Renal pelvis (tissue), 4 donors: ENCODE results near the gene PRKCA. TPM values are rescaled to one million over a fixed set of nuclear protein-coding genes. Genes with fewer than 3 reads are reported as not detected.
A peak's percentile ranks its signal among the peaks of the same experiment; 100 is the strongest.
"Not testable (repeated sequence)": the region's sequence is repeated elsewhere in the genome, so short reads cannot be mapped to it uniquely, and the experiment has no call there.

Source experiments
- DNase-seq: peaks from one replicate; pipeline ENCODE4 v3.0.0-alpha.2; 2013
- polyA plus RNA-seq, 3 donors: library from polyadenylated mRNA; unstranded; fragments of 120-200 nt; gene quantifications; one replicate each; pipeline ENCODE4 v1.2.1, GENCODE V29; 2013; ENCODE audit not compliant: insufficient read length in 3 of 3

The PRKCA gene
- polyA plus RNA-seq, 3 donors, result 22.1 to 32.7 (median 28.5) TPM

DNA sequence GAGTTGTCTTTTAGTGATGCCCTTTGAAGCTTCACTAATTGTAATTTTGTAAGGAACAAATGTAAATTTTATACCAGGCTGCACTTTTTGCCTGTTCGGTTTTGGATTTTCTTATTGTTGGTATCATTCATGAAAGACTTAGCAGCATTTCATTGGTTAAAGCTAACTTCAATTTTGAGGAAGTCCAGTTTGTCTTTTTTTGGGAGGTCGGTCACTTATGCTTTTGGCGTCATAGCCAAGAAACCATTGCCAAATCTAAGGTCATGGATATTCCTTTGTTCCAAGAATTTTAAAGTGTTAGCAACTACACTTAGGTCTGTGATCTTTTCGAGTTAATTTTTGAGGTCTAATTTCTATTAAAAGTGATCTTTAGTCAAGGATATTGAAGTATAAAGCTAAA is 77.1 kb downstream of the PRKCA start:
- no peak for DNase-seq

DNA sequence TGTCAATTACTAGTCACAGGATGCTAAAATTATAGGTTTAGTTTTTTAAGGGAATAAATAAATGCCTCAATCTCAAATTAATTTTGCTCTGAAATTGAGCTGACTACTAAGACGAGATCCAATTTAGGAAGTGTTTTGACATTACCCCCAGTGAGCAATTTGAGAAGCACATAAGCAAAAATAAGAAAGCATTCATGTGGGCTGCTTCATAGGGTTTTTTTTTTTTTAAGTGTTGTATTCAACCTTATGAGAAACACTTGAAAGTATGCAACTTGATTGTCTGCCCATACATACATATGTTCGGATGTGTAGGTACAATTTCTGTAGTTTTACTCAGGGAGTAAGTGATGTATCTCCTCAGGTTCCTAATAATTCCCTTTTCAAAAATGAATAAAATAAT is 77.6 kb downstream of the PRKCA start:
- DNase-seq, result no peak

DNA sequence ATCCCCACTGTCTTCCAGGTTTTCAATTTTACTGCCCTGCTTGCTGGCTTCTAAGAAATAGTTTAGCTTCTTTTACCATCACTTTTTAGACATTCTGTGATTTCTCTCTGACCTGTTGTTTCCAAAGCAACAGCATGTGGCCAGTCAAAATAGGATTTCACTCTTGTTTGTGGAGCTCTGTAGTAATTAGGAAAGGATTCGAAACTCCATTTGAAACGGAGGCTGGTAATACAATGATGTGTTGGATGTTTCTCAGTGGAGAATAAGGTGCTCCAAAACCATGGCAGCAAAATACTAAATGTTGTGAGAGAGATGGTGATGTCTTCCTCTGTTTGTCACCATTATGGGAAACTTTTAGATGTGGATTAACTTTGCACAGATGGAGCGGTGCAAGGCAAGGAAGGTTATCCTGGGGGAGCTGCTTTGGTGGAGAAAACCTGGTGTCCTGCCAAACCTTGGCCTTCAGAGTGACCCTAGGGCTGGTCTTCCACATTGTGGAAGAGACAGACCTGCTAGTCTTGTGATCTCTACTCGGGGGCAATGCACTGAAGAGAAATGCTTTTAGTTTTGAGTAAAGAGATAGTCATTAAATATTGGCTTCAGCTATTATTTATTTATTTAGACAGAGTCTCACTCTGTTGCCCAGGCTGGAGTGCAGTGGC is 79.4 kb downstream of the PRKCA start:
- DNase-seq, result no peak

DNA sequence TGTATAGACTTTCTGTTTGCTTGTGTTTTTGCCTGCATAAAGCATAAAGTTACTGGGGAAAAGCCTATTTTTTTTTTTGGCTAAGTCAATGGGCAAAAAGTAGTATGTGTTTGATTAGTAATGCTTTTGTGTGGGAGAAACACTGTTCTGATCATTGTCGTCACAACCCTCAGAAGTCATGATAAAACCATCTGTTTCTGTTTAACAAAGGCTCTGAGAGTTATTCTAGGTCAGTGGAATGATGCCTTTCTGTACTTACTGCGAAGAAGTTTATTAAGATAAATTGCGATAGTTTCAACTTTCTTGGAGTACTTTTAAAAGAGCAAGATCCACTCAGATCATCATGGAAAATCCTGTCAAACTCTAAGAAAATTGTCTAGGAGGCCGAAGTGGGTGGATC is 80.9 kb downstream of the PRKCA start:
- no peak for DNase-seq

DNA sequence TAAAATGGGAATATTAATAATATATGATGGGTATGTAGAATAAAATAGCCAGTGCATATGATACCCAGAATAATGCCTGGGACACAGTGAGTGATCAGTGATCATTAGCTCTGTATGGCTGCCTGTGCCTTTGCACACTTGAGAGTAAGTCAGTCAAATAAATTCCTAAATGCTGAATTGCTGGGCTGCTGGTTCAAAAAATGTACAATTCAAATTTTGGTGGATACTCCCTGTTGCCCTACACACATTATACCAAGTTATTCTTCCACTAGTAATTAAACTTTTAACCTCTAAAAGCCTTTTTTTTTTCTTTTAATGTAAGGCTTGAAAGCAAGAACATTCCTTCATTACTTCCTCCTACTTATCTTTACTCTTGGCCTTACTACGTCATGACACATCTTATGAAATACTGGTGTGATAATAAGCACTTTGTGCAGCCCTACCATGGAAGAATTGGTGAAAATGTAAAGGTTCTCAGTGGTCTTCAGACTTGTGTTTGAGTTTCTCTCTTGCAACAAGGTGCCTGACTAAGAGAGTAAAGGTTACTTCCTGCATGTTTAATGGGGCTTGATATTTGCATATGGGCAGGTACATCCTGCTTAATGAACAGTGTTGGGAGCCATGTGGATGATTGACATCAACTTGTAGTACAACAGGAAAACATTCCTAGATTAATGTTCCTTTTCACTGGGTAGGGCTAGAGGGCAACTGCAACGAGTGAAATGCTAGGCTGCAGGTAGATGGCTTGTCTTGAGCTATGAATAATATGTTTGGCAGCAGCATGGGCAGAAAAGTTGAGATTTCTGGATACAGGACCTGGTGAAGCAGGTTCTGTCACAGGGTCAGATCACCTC is 84.3 kb downstream of the PRKCA start:
- DNase-seq, result peak; percentile 75

DNA sequence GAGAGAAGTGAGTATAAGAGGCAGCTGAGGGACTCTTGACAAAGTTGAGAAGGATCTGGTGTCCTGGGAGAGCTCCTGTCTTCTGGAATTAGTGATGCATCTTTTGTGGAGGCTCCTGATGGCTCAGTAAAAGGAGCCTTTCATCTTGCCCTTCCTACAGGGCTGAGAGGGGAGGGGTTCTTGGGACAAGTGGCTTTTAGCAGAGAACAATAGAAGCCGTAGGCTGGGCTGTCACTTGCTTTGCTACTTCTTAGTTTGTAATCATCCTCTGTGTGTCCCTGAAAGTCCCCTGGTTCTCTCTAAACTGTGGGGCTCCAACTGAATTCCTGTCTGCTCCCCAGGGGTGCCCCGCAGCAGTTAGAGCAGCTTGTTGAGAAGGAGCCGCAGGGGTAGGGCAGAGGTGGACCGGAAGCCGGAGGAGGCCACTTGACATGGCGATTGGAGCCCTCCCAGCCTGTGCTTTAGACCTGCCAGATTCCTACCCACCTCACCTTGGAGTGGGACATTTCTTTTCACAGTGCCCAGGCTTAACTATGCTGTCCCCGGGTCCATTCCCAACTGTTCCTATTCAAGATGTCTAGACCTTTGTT is 85.1 kb downstream of the PRKCA start:
- DNase-seq, result no peak

DNA sequence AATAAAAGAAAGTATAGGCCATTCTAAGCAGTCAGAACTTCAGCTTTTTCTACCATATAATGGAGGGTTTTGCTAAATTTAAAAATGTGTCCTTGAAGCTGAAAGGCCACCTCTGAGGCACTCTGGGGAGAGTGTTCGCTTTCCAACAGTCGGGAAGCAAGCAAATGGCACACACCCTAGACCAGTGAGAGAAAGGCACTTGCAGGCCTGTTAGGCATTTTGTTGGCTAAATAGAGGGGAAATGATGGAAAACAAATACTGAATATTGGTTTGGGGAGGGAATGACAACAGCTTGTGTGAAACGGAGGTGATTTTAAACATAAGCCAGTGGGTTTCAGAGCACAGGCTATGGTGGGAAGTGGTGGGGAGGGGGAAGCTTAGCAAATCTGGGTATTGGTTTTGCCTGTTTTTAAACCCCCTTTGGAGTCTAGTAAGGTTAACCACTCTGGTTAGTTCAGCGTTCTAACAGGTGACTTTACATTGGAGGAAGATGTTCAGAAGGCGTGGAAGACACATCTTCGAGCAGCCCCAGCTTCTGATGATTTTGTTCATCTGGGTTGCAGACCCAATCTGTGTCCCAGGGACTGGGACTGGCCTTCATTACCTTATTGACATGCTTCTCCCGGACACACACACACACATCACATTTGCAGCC is 90.5 kb downstream of the PRKCA start:
- no peak for DNase-seq

DNA sequence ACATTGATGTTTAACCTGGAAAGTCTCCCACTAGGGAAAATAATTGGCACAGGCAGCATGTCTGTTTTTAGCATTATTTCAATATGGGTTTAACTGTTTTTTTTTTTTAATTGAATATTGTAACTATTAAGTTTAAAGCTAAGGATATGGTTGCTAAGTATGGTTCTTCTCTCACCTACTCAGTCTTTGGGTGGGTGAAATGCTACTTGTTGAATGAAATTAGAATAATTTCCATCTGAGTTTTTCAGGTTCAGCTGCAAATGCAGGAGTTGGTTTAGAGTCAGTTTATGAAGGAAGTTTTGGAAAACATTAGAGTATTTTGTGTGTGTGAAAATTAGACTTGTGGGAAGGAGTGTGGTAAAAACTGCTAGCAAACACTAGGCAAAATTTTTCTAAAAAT is 93.5 kb downstream of the PRKCA start:
- DNase-seq, result no peak

DNA sequence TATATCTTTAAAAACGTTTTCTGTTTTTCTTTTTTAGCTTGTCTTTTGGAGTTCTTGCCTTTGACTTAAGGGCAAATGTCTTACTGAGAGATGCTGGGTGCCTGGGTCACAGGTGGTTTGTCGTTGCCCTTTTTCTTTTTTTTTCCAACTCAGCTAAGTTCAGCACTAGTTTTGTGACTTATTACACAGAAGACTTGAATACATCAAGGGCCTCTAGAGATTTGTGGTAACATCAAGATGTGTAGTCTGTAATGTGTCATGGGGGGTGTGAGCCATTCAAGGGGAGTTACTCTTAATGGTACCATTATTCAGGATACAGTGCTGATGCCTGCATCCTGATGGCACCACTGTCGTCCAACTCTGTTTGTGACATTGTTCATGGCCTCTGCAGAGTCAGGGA is 95.1 kb downstream of the PRKCA start:
- DNase-seq, result no peak

DNA sequence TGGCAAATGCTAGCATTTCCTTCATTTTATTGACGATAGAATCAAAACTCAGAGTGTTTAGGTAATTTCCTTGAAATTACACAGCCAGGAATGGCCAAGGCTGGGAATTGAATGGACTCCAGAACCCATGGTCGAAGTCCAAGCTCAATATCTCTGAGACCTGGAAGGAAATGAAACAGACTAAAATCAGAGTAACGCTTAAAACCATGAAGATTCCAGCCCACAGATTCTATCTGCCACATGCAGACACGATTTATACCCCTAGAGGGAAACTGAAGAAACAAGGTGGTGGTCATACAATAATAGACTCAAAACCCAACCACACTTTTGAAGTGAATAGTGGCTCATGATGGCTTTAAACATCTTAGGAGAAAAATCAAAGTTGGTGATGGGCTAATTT is 95.6 kb downstream of the PRKCA start:
- DNase-seq, result no peak

DNA sequence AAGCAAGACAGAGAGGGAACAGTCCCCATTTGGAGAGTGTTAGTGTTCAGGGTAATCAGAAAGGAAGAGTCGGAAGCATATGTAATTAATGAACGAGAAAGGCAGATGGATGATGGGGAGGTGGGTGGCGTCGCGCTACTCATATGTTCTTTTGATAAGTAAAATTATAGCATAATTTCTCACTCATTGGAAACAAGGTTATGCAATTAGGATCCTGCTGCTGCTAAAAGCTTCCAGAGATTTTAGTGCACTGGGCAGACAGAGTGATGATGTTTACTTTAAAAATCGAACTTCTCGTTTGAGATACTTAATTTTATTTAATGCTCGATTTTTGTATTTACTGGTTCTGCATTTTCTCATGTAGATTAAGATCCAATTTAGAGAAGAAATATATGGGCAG is 96.2 kb downstream of the PRKCA start:
- no peak for DNase-seq

DNA sequence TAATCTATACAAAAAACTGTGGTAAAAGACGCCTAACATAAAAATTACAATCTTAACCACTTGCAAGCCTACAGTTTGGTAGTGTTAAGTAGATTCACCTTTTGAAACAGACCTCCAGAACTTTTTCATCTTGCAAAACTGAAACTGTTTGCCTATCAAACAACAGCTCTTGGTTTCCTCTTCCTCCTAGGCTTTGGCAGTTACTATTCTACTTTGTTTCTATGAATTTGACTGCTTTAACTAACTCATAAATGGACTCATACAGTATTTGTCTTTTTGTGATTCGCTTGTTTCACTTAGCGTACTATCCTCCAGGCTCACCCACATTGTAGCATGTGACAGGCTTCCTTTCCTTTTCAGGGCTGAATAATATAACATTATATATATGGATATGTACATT is 97.0 kb downstream of the PRKCA start:
- no peak for DNase-seq

DNA sequence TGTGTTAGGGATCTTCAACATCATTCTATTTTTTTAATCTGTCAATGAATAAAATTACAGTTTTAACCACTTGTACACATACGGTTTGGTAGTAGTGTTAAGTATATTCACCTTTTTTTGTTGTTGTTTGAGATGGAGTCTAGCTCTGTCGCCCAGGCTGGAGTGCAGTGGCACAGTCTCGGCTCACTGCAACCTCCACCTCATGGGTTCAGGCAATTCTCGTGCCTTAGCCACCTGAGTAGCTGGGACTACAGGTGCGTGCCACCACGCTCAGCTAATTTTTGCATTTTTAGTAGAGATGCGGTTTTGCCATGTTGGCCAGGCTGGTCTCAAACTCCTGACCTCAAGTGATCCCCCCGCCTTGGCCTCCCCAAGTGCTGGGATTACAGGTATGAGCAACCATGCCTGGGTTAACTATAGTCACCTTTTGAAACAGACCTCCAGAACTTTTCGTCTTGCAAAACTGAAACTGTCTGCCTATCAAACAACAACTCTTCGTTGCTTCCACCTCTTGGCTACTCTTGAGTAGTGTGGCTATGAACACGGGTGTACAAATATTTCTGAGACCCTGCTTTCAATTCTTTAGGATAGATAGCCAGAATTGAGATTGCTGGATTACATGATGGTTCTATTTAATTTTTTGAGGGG is 97.8 kb downstream of the PRKCA start:
- not testable (repeated sequence) for DNase-seq

DNA sequence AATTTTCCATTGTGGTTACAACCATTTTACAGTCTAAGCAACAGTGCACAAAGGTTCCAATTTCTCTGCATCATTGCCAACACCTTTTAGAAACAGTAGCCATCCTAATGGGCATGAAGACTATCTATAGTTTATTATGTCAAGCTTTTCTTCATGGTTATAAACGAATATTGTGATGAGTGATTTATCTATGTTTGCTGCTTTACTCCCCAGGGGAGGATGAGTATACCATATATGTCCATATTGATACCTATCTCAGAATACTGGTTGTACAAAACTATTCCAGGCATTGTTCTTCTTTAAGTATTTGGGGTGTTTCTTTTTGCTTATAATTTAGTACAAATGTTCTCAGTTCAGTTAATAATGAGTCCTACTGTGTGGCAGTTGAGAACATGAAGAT is 98.3 kb downstream of the PRKCA start:
- no peak for DNase-seq

DNA sequence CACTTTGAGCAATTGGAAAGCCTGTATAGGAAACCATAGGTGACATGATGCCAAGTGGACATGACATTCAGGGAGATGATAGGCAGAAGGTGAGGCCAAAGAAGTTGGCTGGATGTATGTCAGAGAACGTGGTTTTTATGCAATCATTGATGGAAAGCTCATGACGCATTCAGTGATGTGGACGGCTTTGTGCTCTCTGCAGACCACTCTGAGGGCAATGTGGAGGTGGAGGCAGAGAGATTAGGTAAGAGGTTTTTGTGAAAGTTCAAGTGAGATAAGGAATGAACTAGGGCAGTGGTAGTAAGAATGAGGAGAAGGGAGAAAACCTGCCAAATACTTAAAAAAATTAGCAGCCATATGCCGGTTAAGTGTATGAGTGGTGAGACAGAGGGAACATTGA is 99.0 kb downstream of the PRKCA start:
- DNase-seq, result no peak

DNA sequence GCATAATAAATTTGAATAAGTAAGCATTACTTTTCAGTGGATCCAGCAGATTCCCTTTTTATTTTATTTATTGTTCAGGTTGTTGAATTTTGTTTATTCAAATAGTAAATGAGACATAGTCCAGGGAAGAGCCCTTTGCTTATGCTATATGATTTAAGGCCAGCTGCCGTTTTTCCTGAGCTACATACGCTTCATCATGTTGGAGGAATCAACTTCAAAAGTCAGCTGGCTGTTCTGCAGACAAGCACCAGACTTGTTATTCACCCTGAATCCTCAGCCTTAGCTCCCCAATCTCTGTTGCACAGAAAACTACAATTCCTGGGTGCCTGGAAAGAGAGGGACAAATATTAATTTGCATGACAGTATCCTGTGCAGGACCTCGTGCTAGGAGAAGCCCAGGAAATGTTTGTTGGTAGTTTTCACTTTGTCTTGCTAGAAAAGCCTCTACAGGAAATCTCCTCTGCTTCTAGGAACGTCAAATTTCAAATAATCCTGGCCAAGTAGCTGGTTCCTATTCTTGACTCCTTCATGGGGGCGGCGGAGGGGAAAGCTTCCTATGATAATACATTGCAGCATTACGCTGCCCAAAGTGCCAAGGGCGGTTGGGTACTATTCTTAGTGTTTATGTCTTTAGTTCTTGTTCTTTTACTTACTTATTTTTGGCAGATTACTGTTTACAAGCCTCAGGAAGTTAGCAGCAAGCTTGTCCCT is 101.6 kb downstream of the PRKCA start:
- DNase-seq, result no peak

DNA sequence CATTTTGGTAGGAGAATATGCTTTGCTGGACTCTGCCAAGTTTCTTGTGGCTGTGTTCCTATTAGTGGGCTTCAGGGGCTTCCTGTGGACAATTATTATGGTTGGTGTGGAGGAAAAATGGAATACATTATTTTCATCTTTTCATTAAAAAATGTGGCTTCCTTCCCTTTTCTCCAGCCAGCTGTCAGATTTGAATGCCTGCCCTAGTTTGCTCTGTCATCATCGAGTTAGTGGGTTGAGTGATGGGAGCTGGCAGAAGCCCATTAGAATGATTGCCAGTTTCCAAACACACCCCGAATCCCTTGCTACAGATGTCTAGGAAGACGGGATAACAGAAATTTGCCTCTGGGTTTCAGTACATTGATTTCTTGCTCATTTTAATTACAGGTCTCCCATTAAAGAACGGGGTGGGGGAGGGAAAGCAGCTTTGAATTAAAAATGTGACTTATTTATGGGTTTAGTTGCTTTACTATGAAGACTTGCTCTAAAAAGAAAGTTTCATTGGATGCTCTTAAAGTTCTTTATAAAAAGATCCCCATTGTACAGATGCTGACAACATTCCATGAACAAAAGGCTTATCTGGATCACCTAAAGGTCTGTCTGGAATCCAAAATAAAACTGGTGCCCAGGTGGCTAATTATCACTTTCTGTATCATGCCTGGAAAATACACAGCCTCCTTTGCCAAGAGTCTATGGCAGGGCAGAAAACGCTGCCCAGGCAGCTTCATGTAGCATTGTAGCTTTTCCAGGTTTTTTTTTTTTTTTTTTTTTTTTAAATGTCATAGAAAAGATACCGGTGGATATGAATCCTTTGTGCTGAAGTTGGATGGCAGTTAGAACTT is 103.6 kb downstream of the PRKCA start:
- no peak for DNase-seq

DNA sequence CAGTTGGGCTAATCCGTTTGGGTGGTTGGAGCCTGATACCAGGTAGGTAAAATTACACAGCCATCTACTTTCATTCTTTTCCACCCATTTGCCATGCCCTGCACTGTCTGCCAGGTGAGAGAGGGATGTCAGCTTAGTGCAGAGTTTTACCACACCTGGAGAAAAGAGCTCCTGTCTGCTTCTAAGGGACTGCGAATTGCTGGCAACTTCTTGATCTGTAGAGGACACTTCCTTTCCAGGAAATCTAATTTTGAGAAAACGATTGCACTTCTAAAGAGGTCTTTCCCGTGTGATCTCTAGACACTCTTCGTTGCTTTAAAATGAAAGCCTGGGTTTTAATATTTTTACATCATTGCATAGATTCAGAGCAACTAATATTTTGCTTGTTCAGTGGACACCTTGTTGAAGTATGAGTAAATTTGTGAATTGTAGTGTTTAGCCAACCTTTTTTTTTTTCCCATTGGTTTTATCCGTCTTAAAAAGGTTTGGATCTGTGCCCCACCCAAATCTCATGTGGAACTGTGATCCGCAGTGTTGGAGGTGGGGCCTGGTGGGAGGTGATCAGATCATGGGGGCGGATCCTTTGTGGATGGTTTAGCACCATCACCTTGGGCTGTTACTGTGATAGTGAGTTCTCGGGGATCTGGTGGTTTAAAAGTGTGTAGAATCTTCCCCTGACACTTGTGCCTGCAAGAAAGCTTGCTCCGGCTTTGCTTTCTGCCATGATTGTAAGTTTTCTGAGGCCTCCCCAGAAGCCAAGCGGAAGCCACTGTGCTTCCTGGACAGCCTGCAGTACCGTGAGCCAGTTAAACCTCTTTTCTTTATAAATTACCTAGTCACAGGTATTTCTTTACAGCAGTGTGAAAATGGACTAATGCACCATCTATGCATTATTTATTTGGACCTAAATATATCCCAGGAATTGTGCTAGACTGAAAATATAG is 104.6 kb downstream of the PRKCA start:
- no peak for DNase-seq

DNA sequence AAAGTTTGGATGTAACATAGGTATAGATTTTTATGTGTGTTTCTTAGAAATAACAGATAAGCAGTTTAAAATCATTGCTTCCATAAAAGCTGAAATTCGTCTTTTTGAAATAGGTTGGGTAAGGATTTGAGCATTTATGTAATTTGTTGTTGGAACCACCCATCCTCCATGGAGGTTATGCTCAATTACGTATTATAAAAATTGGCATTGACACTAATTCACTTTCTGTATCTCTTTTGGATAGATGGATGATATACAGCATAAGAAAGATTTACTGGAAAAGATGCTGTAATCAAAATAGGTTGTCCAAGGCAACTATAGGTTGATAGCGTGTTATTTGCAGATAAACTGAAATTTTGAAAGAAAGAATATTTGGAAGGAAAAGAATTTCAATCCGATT is 105.5 kb downstream of the PRKCA start:
- DNase-seq, result no peak
